ENCODE data around the gene CYP27C1.
"Not testable (repeated sequence)": the region's sequence is repeated elsewhere in the genome, so short reads cannot be mapped to it uniquely, and the experiment has no call there.

Gene CYP27C1, protein sequence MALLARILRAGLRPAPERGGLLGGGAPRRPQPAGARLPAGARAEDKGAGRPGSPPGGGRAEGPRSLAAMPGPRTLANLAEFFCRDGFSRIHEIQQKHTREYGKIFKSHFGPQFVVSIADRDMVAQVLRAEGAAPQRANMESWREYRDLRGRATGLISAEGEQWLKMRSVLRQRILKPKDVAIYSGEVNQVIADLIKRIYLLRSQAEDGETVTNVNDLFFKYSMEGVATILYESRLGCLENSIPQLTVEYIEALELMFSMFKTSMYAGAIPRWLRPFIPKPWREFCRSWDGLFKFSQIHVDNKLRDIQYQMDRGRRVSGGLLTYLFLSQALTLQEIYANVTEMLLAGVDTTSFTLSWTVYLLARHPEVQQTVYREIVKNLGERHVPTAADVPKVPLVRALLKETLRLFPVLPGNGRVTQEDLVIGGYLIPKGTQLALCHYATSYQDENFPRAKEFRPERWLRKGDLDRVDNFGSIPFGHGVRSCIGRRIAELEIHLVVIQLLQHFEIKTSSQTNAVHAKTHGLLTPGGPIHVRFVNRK

DNA sequence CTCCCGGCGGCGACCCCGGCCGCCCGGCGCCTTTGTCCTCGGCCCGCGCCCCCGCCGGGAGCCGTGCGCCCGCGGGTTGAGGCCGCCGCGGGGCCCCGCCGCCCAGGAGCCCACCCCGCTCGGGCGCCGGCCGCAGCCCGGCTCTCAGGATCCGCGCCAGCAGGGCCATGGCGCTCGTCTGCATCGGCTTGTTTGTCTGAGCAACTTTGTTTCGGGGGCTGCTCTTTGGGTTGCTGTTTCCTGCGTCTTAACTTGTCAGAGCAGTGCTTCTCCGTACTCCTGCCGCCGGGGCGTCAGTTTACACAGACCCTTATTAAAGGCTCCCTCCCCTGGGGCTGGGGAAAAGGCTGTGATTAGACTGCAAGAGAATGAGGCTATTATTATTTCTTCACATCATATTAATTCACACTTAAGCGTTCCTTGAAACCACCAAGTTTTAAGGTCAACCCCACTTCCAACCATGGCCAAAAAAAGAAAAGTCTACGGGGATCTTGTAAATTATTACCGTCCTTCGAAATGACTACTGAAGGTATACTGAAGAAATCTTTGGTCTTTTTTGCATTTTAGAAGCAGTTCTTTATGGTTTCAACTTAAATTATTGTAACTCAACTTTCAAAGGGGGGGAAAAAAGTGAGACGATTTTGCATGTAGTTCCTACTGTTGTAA is at the start of gene CYP27C1:
CYP27C1 (minus strand) TSS at position 198 of the 666 bp plus-strand sequence; CDS start at position 169, 29 bp downstream.
- no peak for DNase-seq (ENCODE audit: low read depth in 2 of 3, low spot score in 1 of 3)

DNA sequence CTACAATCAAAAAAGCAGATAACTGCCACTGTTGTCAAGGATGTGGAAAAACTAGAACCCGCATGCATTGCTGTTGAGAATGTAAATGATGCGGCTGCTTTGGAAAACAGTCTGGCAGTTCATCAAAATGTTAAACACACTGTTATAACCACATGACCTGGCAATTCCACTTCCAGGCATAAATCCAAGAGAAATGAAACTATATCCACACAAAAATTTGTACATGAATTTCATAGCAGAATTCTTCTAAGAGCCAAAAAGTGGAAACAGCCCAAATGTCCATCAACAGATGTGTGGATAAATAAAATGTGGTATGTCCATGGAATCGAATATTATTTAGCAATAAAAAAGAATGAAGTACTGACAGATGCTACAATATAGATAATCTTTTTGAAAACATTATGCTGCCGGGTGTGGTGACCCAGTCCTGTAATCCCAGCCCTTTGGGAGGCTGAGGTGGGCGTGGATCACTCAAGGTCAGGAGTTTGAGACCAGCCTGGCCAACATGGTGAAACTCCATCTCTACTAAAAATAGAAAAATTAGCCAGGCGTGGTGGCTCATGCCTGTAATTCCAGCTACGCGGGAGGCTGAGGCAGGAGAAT is 41.8 kb upstream of the CYP27C1 start:
- DNase-seq (ENCODE audit: low read depth in 2 of 3, low spot score in 1 of 3), result no peak

DNA sequence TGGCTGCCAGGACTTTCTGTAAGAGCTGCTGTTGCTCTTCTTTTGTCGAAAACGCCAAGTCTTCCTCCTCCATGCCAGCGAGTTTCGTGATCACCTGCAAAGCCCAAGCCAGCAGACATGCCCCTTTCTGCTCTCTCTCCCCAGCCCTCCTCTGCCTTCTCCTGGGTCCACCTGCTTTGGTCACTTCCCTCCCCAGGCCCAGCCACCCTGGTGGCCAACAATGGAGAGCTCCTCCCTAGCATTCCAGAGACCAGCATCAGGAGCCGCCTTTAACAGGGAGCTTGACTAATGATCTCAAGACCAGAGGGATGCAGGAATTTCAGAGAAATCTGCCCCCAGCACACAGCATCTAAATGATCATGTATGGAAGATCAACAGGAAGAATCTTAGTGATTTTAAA is 39.3 kb upstream of the CYP27C1 start:
- no peak for DNase-seq (ENCODE audit: low read depth in 2 of 3, low spot score in 1 of 3)

DNA sequence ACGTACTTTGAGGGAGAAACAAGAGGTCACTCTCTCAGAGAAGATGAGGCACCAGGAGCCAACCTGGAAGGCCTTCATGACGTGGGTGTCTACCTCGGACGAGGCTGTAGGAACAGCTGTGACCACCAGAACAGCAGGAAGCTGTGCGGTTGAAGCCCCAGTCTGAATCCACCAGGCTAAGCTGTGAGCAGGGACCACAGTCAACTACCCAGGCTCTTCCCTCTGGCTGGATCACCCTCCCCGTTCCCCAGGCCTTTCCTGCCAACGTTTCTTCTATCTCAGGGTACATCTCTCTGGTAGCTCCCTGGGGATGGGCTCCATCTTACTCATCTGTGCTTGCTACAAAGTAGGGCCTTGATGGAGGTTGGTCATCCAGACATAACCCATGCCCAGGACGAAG is 36.8 kb upstream of the CYP27C1 start:
- no peak for DNase-seq (ENCODE audit: low read depth in 2 of 3, low spot score in 1 of 3)

DNA sequence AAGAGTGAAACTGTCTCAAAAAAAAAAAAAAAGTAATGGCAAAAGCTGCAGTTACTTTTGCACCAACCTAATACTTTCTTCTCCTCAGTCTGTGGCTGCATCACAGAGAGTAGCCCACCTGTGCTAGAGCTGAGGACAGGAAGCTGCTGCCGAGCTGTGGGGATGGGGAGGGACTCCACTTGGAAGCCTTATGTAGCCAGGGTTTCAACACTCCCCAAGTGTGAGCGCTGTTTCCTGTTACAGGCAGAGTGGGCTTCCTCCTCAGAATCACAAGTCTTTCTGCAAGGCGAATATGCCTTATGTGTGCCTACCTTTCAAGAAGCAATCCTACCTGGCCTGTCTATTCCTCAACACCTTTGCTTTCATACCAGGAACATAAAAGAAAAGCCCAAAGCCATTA is 36.3 kb upstream of the CYP27C1 start:
- no peak for DNase-seq (ENCODE audit: low read depth in 2 of 3, low spot score in 1 of 3)

DNA sequence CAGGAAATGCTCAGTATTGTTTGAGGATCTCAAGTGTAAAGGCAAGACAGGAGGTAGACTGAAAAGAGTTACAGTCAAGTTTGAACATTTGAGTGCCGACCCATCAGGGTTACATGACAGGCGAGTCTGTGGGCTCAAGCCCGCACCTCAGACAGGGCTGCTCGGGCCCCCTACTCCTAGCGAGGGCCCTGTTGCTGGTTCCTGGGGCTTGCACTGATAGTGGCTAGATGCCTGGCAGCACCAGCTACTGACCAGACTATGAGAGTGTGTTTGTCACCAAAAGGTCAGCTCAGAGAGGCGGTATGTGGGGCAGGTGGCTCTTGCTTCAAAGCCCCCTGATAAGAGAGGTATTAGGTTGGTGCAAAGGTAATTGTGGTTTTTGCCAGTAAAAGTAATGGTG is 35.6 kb upstream of the CYP27C1 start:
- DNase-seq (ENCODE audit: low read depth in 2 of 3, low spot score in 1 of 3), result no peak

DNA sequence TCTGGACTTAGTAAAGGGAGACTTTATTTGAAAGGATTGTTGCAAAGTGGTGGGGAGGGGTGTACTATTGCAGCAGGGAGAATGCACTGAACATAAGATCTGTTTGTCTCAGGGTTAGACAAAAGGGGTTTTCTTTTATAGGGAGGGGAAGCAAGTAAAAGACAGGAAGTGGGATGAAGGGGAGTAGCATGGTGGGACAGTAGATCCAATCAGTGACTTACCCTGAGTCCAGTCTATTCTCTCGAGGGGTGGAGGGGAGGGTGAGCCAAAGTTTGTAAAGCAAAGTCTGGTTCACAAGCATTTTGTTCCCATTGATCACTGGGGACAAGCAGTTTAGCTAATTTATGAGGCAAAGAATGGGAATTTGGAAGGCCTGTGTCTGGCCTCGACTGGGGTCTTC is 35.0 kb upstream of the CYP27C1 start:
- DNase-seq (ENCODE audit: low read depth in 2 of 3, low spot score in 1 of 3), result no peak

DNA sequence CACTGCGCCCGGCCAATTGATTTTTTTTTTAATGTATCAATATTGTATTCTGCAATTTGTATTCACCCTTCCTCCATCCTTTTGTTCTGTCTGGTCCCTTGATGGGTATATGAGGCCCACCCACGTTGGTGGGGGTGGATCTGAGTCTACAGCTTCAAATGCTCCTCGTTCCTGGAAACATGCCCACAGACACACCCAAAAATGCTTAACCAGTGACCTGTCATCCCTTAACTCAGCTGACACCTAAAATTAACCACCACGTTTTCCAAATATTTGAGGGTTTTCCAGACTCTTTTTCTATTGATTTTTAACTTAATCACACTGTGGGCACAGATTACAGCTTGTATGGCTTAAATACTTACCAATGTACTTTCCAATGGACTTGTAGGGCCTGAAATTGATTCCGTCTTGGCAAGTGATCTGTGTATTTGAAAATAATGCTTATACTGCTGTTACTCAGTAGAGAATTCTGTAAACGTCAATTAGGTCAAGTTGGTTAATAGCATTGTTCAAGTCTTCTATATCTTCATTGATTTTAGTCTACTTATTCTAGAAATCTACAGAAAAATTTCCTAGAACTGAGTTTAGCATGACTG is 34.4 kb upstream of the CYP27C1 start:
- no peak for DNase-seq (ENCODE audit: low read depth in 2 of 3, low spot score in 1 of 3)

DNA sequence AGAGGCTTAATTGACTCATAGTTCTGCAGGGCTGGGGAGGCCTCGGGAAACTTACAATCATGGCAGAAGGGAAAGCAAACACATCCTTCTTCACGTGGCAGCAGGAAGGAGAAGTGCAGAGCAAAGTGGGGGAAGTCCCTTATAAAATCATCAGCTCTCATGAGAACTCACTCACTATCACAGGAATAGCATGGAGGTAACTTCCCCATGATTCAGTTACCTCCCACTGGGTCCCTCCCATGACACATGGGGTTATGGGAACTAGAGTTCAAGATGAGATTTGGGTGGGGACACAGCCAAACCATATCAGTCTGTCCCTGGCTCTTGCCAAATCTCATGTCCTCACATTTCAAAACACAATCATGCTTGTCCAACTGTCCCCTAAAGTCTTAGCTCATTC is 21.1 kb upstream of the CYP27C1 start:
- DNase-seq (ENCODE audit: low read depth in 2 of 3, low spot score in 1 of 3), result not testable (repeated sequence)

DNA sequence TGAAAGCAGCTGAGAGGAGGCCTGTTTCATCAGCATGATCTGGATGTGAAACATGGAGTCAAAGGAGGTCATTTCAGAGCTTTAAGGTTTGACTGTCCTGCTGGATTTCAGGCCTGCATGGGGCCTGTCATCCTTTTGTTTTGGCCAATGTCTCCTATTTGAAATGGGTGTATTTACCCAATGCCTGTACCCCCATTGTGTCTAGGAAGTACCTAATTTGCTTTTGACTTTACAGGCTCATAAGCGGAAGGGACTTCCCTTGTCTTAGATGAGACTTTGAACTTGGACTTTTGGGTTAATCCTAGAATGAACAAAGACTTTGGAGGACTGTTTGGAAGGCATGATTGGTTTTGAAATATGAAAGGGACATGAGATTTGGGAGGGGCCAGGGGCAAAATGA is 19.3 kb upstream of the CYP27C1 start:
- DNase-seq (ENCODE audit: low read depth in 2 of 3, low spot score in 1 of 3), result no peak

DNA sequence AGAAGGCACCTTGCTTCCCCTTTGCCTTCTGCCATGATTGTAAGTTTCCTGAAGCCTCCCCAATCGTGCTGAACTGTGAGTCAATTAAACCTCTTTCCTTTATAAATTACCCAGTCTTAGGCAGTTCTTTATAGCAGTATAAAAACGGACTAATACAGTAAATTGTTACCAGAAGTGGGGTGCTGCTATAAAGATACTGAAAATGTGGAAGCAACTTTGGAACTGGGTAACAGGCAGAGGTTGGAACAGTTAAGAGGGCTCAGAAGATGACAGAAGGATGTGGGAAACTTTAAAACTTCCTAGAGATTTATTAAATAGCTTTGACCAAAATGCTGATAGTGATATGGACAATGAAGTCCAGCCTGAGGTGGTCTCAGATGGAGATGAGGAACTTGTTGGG is 17.7 kb upstream of the CYP27C1 start:
- DNase-seq (ENCODE audit: low read depth in 2 of 3, low spot score in 1 of 3), result not testable (repeated sequence)

DNA sequence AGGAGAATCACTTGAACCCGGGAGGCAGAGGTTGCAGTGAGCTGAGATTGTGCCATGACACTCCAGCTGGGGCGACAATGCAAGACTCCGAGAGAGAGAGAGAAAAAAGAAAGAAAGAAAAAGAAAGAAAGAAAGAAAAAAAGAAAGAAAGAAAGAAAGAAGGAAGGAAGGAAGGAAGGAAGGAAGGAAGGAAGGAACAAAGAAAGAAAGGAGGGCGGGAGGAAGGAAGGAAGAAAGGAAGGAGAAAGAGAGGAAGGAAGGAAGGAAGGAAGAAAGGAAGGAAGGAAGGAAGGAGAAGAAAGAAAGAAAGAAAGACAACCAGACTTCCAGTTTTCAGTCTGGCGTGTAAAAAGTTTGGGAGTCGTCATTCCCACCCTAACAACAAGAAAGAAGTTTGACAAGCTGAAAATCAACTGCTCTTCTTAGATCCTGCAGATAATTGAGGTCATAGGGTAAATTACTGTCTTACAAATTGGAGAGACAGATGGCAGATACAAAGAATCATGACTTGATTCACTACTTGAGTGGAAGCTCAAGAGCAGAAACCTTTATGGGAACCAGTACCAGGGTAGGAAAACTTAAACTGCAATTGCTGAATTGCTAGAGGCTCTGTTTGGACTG is 15.1 kb upstream of the CYP27C1 start:
- DNase-seq (ENCODE audit: low read depth in 2 of 3, low spot score in 1 of 3), result no peak

DNA sequence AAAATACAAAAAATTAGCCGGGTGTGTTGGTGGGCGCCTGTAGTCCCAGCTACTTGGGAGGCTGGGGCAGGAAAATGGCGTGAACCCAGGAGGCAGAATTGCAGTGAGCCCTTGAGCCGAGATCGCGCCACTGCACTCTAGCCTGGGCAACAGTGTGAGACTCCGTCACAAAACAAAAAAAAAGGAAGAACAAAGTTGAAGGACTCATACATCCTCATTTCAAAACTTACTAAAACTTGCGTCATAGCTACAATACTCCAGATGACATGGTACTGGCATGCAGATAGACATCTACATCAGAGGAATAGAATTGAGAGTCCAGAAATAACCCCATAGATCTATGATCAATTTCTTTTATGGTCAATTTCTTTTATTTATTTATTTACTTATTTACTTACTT is 13.6 kb upstream of the CYP27C1 start:
- no peak for DNase-seq (ENCODE audit: low read depth in 2 of 3, low spot score in 1 of 3)

DNA sequence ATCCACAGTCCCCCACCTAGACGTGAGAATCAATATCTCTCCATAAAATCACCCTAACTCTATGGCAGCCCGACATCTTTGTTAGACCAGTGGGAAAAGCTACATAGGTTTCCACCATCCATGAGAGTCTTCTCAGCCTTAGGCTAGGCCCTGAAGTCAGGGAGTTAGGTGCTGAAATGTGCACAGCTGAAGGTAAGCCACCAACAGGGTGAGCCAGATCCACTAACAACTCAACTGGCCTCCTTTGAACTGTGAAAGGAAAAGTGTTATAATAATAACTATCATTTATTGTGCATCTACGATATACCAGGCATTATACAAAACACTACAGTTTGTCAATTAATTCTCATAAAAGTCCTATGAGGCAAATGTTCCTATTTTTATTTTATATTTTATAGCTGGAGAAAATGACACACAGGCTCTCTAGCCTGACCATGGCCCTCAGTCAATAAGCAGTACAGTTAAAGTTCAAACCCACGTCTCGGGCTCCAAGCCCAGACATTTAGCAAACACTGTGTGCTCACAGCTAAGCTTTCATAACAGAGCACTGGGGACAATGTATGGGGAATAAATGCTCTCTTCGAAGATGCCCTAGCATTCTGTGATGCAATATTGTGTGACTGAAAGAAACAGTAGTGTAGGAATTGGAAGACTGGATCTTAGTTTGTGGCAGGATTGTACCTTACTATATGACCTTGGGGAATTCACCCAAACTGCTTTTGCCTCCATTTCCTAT is 11.2 kb upstream of the CYP27C1 start:
- DNase-seq (ENCODE audit: low read depth in 2 of 3, low spot score in 1 of 3), result no peak

DNA sequence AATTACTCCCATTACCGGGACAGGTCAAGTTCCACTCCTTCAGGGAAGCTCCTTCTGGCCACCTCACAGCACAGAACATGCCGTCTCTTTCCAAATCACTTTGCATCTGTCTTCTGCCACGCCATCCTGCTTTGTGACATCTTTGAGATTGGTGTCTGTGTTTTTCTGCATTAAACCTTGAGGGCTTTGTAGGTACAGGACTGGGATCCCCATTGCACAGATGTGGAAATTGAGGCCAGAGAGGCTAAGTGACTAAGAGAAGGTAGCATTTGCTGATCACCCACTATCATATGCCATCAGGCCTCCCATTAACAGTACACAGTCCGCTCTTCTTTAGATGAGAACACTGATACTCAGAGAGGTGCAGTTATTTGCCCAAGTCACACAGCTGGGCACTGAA is 9.5 kb upstream of the CYP27C1 start:
- DNase-seq (ENCODE audit: low read depth in 2 of 3, low spot score in 1 of 3), result no peak

DNA sequence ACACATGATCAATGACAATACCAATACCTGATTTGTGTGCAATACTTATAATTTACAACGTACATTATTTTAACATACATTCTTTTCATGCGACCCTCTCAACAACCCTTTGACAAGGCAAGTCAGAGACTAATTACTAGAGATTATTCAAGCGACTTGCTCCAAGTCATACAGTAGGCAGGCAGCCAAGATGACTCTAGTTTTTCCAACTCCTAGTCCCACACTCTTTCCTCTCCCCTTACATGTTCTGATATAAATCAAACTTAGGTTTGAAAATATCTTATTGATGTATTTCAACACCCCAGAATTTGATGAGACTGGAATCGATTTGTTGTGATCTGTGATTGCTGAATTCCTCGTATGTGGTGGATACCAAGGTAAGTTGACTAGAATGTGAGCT is 8.0 kb upstream of the CYP27C1 start:
- no peak for DNase-seq (ENCODE audit: low read depth in 2 of 3, low spot score in 1 of 3)

DNA sequence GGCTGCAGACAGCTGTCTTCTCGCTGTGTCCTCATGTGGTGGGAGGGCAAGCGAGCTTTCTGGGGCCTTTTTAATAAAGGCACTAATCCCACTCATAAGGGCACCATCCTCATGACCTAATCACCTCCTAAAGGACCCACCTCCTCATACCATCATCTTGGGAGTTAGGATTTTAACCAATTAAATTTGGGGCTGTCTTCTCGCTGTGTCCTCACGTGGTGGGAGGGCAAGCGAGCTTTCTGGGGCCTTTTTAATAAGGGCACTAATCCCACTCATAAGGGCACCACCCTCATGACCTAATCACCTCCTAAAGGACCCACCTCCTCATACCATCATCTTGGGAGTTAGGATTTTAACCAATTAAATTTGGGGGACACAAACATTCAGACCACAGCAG is 7.2 kb upstream of the CYP27C1 start:
- DNase-seq (ENCODE audit: low read depth in 2 of 3, low spot score in 1 of 3), result not testable (repeated sequence)

DNA sequence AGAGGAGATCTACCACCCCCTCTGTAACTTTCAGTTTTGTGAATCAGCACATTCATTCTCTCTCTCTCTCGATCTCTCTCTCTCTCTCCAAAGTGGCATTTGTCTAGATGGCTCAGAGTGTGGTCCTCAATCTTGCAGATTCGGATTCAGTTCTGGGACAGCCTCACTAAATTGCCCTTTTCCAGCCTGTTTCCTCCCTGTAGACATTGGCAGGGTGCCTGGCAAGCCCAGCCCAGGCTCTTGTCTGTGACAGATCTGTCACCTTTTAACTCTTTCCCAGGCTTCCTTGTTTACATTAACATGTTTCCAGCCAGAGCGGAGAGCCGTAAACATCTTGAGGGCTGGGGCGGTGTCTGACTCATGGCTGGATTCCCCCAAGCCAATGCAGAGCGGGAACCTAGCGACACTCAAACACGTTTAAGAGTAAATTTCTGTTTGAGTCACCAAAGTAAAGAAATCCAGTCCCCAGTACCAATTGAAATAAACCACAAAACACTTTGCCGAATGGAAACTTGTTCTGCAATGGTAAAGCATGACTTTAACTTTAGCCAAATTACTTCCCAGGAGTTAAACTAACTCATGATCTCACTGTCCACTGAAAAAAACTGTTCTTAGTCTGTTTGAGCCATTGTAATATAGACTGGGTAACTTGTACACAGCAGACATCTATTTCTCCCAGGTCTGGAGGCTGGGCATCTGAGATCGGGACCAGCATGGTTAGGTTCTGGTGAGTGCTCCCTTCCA is 6.6 kb upstream of the CYP27C1 start:
- DNase-seq (ENCODE audit: low read depth in 2 of 3, low spot score in 1 of 3), result peak; percentile 18 to 51 (median 49)

DNA sequence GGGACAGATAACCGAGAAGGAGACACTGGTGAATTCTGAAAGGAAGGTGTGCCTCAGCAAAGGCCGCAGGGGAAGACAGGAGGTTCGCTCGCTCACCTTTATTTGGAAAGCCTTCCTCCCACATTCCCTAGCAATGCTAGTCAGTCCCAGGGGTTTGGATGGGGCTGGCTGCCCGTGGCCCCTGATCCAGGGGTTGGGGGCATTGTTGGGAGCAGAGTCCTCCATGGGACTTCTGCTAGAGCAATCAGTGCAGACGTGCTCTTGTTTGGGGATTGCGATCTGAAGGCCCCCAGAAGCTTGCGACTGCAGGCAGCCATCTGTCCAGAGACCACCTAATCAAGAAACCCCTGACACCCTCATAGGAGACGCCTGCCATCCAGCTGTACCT is 6.0 kb upstream of the CYP27C1 start:
- no peak for DNase-seq (ENCODE audit: low read depth in 2 of 3, low spot score in 1 of 3)
